AG04450 (cell line): Measurements from ENCODE around the gene SCGB1D1. TPM values are rescaled to one million over a fixed set of nuclear protein-coding genes. Genes with fewer than 3 reads are reported as not detected.

Experiments used
- CTCF ChIA-PET: fragments of 300-600, 350-600 bp; formaldehyde crosslinking; extraction: SDS; loops from one replicate; lab custom pipeline; 2022; ENCODE audit warnings: antibody characterized with exemption, inconsistent platforms; lab: Charles Lee
- POLR2A ChIA-PET: fragments of 350-600 bp; formaldehyde crosslinking; extraction: SDS; loops from one replicate; lab custom pipeline; 2021; ENCODE audit warnings: antibody characterized with exemption, inconsistent platforms; lab: Yijun Ruan, JAX
- DNase-seq: peaks from one replicate; pipeline ENCODE4 v3.0.0-alpha.2; 2011; ENCODE audit warnings: low read depth, low spot score
- H3K27ac ChIP-seq: one replicate; pipeline ENCODE4 v1.5.1; 2012; ENCODE audit warnings: low read depth, low read length, control low read depth
- H3K27me3 ChIP-seq: one replicate; pipeline ENCODE4 v1.6.0; 2012; ENCODE audit warnings: low read length; ENCODE audit not compliant: control insufficient read depth, insufficient read depth
- H3K4me3 ChIP-seq: 2 replicates; pipeline ENCODE4 v1.5.1; 2011; ENCODE audit warnings: mild to moderate bottlenecking, low read depth, low read length, control low read depth
- H3K9me3 ChIP-seq: 2 replicates; pipeline ENCODE4 v1.5.1; 2012; ENCODE audit warnings: low read length; ENCODE audit not compliant: control insufficient read depth, insufficient read depth
- polyA plus RNA-seq: library from polyadenylated mRNA; depleted of rRNA; stranded (reverse); fragments of >200 nt; gene quantifications from 2 replicates; pipeline ENCODE4 v1.2.3, GENCODE V29; 2011
- TF ChIP-seq, protein P1 (sequence below): IDR thresholded peaks from 2 replicates; pipeline ENCODE4 v1.5.1; 2011; ENCODE audit warnings: low read depth, low read length, control low read depth, inconsistent platforms

Gene SCGB1D1
- polyA plus RNA-seq, 1 experiment: not detected

DNA sequence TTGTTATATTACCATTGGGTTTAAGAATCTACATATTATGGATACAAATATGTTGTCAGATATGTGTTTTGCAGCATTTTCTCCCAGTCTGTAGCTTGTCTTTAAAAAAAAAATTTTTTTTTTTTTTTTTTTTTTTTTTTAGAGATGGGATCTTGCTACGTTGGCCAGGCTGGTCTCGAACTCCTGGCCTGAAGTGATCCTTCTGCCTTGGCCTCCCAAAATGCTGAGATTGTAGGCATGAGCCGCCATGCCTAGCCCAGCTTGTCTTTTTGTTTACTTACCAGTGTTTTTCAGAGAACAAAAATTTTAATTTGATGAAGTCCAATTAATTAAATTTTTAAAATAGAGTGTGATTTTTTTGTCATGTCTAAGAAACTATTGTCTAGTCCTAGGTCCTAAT lies 36.4 kb upstream of the SCGB1D1 start:
- ChIA-PET CTCF (interaction anchor here (0.6 to 1.4 kb wide), 2 partner anchors 45 to 283 kb away, joined by 3 to 4 read pairs; no protein-coding TSS in a partner anchor), POLR2A (no interaction called here)
- TF ChIP-seq, protein P1, sequence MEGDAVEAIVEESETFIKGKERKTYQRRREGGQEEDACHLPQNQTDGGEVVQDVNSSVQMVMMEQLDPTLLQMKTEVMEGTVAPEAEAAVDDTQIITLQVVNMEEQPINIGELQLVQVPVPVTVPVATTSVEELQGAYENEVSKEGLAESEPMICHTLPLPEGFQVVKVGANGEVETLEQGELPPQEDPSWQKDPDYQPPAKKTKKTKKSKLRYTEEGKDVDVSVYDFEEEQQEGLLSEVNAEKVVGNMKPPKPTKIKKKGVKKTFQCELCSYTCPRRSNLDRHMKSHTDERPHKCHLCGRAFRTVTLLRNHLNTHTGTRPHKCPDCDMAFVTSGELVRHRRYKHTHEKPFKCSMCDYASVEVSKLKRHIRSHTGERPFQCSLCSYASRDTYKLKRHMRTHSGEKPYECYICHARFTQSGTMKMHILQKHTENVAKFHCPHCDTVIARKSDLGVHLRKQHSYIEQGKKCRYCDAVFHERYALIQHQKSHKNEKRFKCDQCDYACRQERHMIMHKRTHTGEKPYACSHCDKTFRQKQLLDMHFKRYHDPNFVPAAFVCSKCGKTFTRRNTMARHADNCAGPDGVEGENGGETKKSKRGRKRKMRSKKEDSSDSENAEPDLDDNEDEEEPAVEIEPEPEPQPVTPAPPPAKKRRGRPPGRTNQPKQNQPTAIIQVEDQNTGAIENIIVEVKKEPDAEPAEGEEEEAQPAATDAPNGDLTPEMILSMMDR: no peak
- no peaks in the 10 kb centered on the region for H3K9me3 ChIP-seq
- no peak overlapping the region for H3K4me3 ChIP-seq
- no peak overlapping the region for H3K27ac ChIP-seq
- no peaks in the 10 kb centered on the region for H3K27me3 ChIP-seq
- DNase-seq: no peak

DNA sequence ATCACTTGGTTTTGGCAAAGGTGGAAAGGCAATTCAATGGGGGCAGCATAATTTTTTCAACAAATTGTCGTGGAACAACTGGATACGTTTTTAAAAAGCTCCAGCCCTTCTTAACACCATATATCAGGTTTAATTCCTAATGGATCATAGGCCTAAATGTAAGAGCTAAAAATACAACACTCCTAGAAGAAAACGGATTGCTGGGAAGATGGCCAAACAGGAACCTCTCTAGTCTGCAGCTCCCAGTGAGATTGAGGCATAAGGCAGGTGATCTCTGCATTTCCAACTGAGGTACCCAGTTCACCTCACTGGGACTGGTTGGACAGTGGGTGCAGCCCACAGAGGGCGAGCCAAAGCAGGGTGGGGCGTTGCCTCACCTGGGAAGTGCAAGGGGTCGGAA lies 32.4 kb upstream of the SCGB1D1 start:
- Histone ChIP-seq H3K27me3 (no peaks in the 10 kb centered on the region), H3K9me3 (no peaks in the 10 kb centered on the region), H3K4me3 (no peak overlapping the region), H3K27ac (no peak overlapping the region)
- DNase-seq: no peak
- ChIA-PET CTCF (interaction anchor here (1.9 kb wide), 1 partner anchor 13 kb away, joined by 4 read pairs; no protein-coding TSS in a partner anchor), POLR2A (no interaction called here)
- TF ChIP-seq, protein P1: no peak

DNA sequence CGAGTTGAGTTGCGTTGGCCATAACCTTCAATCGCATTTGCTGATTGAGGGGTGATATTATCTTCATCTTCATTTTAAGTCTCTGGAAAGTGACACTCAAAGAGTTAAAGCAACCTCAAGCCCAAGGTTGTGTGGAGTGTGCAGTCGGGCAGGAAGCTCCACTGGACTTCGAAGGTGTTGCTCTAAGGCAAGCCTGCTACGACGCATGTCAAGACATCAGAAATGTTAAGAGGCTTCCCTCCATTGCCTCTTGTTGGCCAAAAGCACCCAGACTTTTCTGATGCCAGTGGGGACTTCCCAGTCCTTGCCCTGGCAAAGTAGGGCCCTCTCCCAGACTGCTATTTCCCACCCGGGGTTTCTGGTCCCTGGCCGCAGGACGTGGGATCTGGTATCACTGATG lies 23.6 kb upstream of the SCGB1D1 start:
- Histone ChIP-seq H3K27me3 (peaks cover 23% of the 10 kb centered on the region), H3K9me3 (no peaks in the 10 kb centered on the region), H3K4me3 (no peak overlapping the region), H3K27ac (no peak overlapping the region)
- CTCF ChIA-PET: no interaction called here
- no peak for DNase-seq
- TF ChIP-seq, protein P1: no peak
- POLR2A ChIA-PET: no interaction called here

DNA sequence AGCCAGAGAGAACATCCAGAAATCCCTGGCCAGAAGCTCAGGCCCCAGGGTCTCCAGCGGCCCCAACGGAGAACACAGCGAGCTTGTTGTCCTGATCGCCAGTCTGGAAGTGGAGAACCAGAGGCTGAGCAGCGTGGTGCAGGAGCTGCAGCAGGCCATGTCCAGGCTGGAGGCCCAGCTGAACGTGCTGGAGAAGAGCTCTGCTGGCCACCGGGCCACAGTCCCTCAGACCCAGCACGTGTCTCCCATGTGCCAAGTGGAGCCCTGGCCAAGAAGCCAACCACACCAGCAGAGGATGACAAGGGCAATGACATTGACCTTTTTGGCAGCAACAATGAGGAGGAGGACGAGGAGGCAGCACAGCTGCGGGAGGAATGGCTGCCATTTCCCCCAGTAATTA lies 20.6 kb upstream of the SCGB1D1 start:
- H3K4me3 ChIP-seq: no peak overlapping the region
- no peaks in the 10 kb centered on the region for H3K9me3 ChIP-seq
- CTCF ChIA-PET: no interaction called here
- no peak for DNase-seq
- no peak overlapping the region for H3K27ac ChIP-seq
- TF ChIP-seq, protein P1: no peak
- peaks cover 29% of the 10 kb centered on the region for H3K27me3 ChIP-seq
- POLR2A ChIA-PET: no interaction called here

DNA sequence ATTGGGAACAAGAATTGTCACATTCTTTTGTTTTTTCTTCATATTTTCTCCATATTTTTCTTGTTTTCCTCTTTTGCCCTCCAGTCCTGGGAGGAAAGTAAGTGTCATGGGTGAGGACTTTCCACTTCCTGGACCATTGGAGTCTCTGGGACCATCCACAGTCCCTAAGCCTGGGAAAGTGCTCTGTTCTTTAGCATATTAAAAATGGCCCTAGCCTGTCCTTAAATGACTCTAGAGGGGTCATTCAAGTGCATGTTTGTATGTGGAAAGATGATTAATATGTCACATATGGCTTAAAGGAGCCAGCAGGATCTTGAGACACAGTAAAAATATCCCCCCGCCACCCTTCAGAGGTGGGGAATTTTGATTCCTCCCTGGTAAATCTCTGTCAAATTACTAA lies 20.1 kb upstream of the SCGB1D1 start:
- Histone ChIP-seq H3K27me3 (peaks cover 29% of the 10 kb centered on the region), H3K27ac (no peak overlapping the region), H3K9me3 (no peaks in the 10 kb centered on the region), H3K4me3 (no peak overlapping the region)
- ChIA-PET CTCF (interaction anchor here (1.0 kb wide), 1 partner anchor 13 kb away, joined by 4 read pairs; no protein-coding TSS in a partner anchor), POLR2A (no interaction called here)
- TF ChIP-seq, protein P1: no peak
- DNase-seq: no peak
